MM.1S (cell line): ENCODE results near the gene SP6.
A peak's percentile ranks its signal among the peaks of the same experiment; 100 is the strongest.

ENCODE experiments used
- DNase-seq: peaks from one replicate; pipeline ENCODE4 v3.0.0-alpha.2; 2015
- H2AFZ ChIP-seq: fragments of 300-600 bp; sonication (generic); 2 replicates; pipeline ENCODE4 v1.6.0; 2016; ENCODE audit warnings: antibody characterized with exemption, low read length
- H3F3A ChIP-seq: fragments of 300-600 bp; sonication (generic); 2 replicates; pipeline ENCODE4 v1.6.1; 2016; ENCODE audit warnings: mild to moderate bottlenecking, antibody characterized with exemption, low read length, moderate library complexity, mixed read lengths; ENCODE audit not compliant: insufficient read depth
- H3K27ac ChIP-seq: fragments of 300-600 bp; sonication (generic); 2 replicates; pipeline ENCODE4 v1.5.1; 2016; ENCODE audit warnings: mild to moderate bottlenecking, low read length
- H3K27me3 ChIP-seq: fragments of 300-600 bp; sonication (generic); replicated peaks from 2 replicates; pipeline ENCODE4 v1.6.0; 2016; ENCODE audit warnings: low read length; ENCODE audit not compliant: insufficient read depth
- H3K36me3 ChIP-seq: fragments of 300-600 bp; sonication (generic); replicated peaks from 2 replicates; pipeline ENCODE4 v1.6.1; 2016; ENCODE audit warnings: mild to moderate bottlenecking, low read length, mixed read lengths; ENCODE audit not compliant: insufficient read depth
- H3K4me1 ChIP-seq: fragments of 300-600 bp; sonication (generic); 2 replicates; pipeline ENCODE4 v1.6.1; 2016; ENCODE audit warnings: low read length, mixed read lengths
- H3K4me2 ChIP-seq: fragments of 300-600 bp; sonication (generic); 2 replicates; pipeline ENCODE4 v1.6.0; 2016; ENCODE audit warnings: low read depth, low read length
- H3K4me3 ChIP-seq: fragments of 300-600 bp; sonication (generic); 2 replicates; pipeline ENCODE4 v1.5.1; 2016; ENCODE audit warnings: low read length, mixed read lengths
- H3K79me2 ChIP-seq: fragments of 300-600 bp; sonication (generic); 2 replicates; pipeline ENCODE4 v1.6.1; 2016; ENCODE audit warnings: mixed run types, low read length, mixed read lengths
- H3K9ac ChIP-seq: fragments of 300-600 bp; sonication (generic); 2 replicates; pipeline ENCODE4 v1.6.1; 2016; ENCODE audit warnings: low read length, mixed read lengths
- H3K9me2 ChIP-seq: fragments of 300-600 bp; sonication (generic); replicated peaks from 2 replicates; pipeline ENCODE4 v1.6.1; 2016; ENCODE audit warnings: mild to moderate bottlenecking, low read length, mixed read lengths; ENCODE audit not compliant: insufficient read depth
- H3K9me3 ChIP-seq: fragments of 300-600 bp; sonication (generic); replicated peaks from 2 replicates; pipeline ENCODE4 v1.6.1; 2016; ENCODE audit warnings: mild to moderate bottlenecking, low read length, mixed read lengths; ENCODE audit not compliant: insufficient read depth
- H4K20me1 ChIP-seq: fragments of 300-600 bp; sonication (generic); 2 replicates; pipeline ENCODE4 v1.6.1; 2016; ENCODE audit warnings: mild to moderate bottlenecking, low read length, moderate library complexity, mixed read lengths; ENCODE audit not compliant: insufficient read depth
- EZH2 ChIP-seq: fragments of 300-600 bp; sonication (generic); optimal IDR thresholded peaks from 2 replicates; pipeline ENCODE3; 2017; ENCODE audit warnings: low read depth, mild to moderate bottlenecking, antibody characterized with exemption, low read length, mixed read lengths
- EZH2phosphoT487 ChIP-seq: fragments of 300-600 bp; sonication (generic); IDR thresholded peaks from 2 replicates; pipeline ENCODE4 v1.6.1; 2018; ENCODE audit warnings: antibody characterized with exemption, low read length
- TF ChIP-seq, protein P1 (sequence below): fragments of 300-600 bp; sonication (generic); IDR thresholded peaks from 2 replicates; pipeline ENCODE4 v1.5.1; 2016; ENCODE audit warnings: antibody characterized with exemption, low read length, mixed read lengths

SP6 gene

DNA sequence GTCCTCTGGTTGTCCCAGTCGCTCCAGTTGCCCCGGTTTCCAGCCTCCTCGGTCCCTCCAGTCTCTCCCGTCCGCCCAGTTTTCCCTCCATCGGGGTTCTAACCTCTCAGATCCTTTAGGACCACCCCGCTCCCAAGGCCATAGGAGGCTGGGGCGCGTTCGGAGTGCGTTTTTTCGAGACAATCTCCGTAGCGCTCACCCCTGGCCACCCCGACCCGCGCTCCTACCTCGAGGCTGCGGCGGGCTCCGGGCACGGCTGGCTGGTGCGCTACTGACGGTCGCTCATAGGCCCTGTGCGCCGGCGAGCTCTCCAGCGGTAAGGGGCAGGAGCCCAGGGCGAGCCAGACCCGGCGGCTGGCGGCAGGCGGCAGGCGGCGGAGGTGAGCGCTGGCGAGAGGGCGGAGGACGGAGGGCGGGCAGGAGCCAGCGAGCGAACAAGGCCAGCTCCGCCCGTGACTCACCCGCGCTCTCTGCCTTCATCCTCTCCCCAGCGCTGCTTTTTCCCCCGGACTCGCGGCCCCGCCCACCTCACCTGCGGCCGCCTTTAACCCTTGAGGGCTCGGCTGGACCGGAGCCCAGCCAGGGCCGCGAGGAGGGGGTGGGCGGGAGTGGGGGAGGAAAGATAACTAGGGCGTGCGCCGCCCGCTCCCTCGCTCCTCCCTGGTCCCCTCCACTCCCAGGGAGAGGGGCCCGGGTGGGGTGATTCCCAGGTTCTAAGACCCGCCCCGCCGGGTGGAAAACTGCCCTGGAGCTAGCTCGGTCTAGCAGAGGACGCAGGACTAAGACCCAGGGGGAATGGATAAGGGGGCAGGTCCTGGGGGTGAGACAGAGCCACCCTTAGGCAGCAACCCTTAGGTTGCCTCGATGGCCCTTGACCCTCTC lies at the start of gene SP6:
TSS of gene SP6 (minus strand) at position 472 of the 882 bp plus-strand sequence. CDS start 2,734 bp downstream, outside the sequence.
- H2AFZ ChIP-seq = peak within 1 kb of the TSS; percentile 46
- H3K4me3 ChIP-seq = peak within 1 kb of the TSS; percentile 42
- no peaks in the 10 kb centered on the region for H4K20me1 ChIP-seq
- H3K79me2 ChIP-seq = no peaks in the 10 kb centered on the region
- TF ChIP-seq EZH2phosphoT487 = no peak
- TF ChIP-seq, protein P1, sequence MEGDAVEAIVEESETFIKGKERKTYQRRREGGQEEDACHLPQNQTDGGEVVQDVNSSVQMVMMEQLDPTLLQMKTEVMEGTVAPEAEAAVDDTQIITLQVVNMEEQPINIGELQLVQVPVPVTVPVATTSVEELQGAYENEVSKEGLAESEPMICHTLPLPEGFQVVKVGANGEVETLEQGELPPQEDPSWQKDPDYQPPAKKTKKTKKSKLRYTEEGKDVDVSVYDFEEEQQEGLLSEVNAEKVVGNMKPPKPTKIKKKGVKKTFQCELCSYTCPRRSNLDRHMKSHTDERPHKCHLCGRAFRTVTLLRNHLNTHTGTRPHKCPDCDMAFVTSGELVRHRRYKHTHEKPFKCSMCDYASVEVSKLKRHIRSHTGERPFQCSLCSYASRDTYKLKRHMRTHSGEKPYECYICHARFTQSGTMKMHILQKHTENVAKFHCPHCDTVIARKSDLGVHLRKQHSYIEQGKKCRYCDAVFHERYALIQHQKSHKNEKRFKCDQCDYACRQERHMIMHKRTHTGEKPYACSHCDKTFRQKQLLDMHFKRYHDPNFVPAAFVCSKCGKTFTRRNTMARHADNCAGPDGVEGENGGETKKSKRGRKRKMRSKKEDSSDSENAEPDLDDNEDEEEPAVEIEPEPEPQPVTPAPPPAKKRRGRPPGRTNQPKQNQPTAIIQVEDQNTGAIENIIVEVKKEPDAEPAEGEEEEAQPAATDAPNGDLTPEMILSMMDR = peak; percentile 16; the same call in 1 of the 2 replicates
- no peaks in the 10 kb centered on the region for H3K9me2 ChIP-seq
- no peaks in the 10 kb centered on the region for H3K9me3 ChIP-seq
- peak within 1 kb of the TSS; percentile 77 for H3K4me2 ChIP-seq
- no peaks in the 10 kb centered on the region for H3K36me3 ChIP-seq
- H3K27ac ChIP-seq = no peak within 1 kb of the TSS
- H3K27me3 ChIP-seq = peaks cover 96% of the 10 kb centered on the region
- no peak within 1 kb of the TSS for H3K9ac ChIP-seq
- peak; percentile 69 for DNase-seq
- no peaks in the 10 kb centered on the region for H3F3A ChIP-seq
- 0 out of 2 replicates have a peak, but pooled peaks cover 4% of the 10 kb centered on the region for H3K4me1 ChIP-seq

DNA sequence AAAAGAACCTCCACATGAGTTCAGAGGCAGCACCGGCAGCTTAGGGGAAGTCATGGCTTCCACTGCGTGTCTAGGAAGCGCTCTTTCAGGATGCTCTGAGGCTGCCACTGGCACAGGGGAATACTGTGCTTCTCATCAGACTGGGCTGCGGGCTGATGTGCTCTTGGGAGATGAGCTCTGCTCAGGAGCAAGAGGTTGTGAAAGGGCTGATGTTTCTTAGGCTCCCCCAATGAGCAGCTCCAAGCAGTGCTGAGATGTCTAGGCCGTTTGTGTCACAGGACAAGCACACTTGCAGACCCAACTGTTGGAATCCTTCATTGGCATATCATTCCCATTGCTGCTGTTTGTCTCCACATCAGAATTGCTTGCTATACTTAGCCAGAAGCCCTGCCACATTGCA lies 48.7 kb upstream of the SP6 start:
- Histone ChIP-seq H3K27me3 (no peaks in the 10 kb centered on the region), H3K4me3 (no peak overlapping the region), H3K9ac (no peak overlapping the region), H3K9me2 (no peaks in the 10 kb centered on the region), H3K79me2 (peaks cover 59% of the 10 kb centered on the region), H2AFZ (no peak overlapping the region), H3K4me1 (peaks cover 10% of the 10 kb centered on the region), H3K27ac (no peak overlapping the region), H3F3A (no peaks in the 10 kb centered on the region; the same call in 1 of the 2 replicates), H4K20me1 (no peaks in the 10 kb centered on the region), H3K4me2 (no peak overlapping the region), H3K36me3 (no peaks in the 10 kb centered on the region), H3K9me3 (no peaks in the 10 kb centered on the region)
- no peak for TF ChIP-seq EZH2phosphoT487
- TF ChIP-seq EZH2 = no peak
- TF ChIP-seq, protein P1 = no peak
- DNase-seq = no peak

DNA sequence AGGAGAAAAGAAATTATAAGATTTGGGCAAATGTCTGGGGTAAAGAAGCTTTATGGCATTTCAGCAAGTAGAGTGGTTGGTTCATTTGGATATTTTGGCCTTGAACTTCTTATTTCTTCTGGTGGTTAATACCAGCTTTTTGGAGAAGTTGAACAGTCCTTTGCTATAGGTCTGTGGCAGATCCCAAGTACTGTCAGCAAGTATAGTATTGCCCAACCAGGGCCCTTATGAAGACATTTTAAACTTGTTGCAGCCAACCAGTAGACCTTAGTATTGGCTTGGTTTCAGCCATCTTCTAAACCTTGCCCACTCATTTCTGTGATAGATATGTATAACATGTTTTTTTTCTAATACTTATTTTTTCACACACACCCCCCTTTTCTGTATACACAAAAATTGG lies 47.3 kb upstream of the SP6 start:
- Histone ChIP-seq H3K9ac (no peak overlapping the region), H3K4me2 (no peak overlapping the region), H3K27ac (no peak overlapping the region), H3K79me2 (peaks cover 59% of the 10 kb centered on the region), H3K4me3 (no peak overlapping the region), H2AFZ (no peak overlapping the region), H3K27me3 (no peaks in the 10 kb centered on the region), H4K20me1 (no peaks in the 10 kb centered on the region), H3F3A (peaks cover 6% of the 10 kb centered on the region; the same call in 1 of the 2 replicates), H3K36me3 (no peaks in the 10 kb centered on the region), H3K9me2 (no peaks in the 10 kb centered on the region), H3K9me3 (no peaks in the 10 kb centered on the region), H3K4me1 (peaks cover 24% of the 10 kb centered on the region)
- TF ChIP-seq, protein P1 = no peak
- DNase-seq = no peak
